Measurements from ENCODE around the gene ZNF354B.

DNA sequence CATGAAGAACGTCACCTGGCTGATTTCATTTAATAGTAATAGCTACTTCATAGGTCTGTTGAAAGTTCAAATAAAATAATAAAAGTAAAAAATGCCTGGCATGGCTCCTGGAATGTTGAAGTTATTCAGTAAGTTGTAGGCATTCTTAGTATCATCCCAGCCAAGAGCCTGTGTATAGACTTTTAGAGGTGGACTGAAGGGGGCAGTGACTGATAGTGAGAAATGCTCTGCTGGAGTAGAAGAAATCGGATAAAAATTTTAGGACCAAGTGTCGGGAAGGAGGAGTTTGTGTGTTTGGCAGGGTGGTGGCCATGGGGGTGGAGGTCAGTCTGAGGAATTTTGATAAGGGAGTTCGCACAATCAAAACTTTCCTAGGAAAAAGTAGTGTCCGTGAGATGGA, 39.5 kb downstream of the ZNF354B start:
- TF ChIP-seq, protein P1, sequence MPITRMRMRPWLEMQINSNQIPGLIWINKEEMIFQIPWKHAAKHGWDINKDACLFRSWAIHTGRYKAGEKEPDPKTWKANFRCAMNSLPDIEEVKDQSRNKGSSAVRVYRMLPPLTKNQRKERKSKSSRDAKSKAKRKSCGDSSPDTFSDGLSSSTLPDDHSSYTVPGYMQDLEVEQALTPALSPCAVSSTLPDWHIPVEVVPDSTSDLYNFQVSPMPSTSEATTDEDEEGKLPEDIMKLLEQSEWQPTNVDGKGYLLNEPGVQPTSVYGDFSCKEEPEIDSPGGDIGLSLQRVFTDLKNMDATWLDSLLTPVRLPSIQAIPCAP (CRISPR knock-in tag; IDR thresholded peaks at IDR 0.05) = no peak
- TF ChIP-seq, protein P2, sequence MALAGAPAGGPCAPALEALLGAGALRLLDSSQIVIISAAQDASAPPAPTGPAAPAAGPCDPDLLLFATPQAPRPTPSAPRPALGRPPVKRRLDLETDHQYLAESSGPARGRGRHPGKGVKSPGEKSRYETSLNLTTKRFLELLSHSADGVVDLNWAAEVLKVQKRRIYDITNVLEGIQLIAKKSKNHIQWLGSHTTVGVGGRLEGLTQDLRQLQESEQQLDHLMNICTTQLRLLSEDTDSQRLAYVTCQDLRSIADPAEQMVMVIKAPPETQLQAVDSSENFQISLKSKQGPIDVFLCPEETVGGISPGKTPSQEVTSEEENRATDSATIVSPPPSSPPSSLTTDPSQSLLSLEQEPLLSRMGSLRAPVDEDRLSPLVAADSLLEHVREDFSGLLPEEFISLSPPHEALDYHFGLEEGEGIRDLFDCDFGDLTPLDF (CRISPR knock-in tag; IDR thresholded peaks at IDR 0.05) = no peak
- no peak for TF ChIP-seq SP1 (CRISPR knock-in tag; conservative IDR thresholded peaks at IDR 0.05)
- TF ChIP-seq, protein P3, sequence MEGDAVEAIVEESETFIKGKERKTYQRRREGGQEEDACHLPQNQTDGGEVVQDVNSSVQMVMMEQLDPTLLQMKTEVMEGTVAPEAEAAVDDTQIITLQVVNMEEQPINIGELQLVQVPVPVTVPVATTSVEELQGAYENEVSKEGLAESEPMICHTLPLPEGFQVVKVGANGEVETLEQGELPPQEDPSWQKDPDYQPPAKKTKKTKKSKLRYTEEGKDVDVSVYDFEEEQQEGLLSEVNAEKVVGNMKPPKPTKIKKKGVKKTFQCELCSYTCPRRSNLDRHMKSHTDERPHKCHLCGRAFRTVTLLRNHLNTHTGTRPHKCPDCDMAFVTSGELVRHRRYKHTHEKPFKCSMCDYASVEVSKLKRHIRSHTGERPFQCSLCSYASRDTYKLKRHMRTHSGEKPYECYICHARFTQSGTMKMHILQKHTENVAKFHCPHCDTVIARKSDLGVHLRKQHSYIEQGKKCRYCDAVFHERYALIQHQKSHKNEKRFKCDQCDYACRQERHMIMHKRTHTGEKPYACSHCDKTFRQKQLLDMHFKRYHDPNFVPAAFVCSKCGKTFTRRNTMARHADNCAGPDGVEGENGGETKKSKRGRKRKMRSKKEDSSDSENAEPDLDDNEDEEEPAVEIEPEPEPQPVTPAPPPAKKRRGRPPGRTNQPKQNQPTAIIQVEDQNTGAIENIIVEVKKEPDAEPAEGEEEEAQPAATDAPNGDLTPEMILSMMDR (IDR thresholded peaks at IDR 0.05) = no peak
